HG02588 (cell line): ENCODE data around the gene EPN1.

ENCODE experiments used
- ATAC-seq: cut with Tn5 transposase; IDR thresholded peaks from one replicate; pipeline ENCODE4 v1.9.1; 2021; ENCODE audit warnings: mild to moderate bottlenecking, moderate library complexity; ENCODE audit not compliant: unreplicated experiment

EPN1 gene

GRCh38 chr19:55692681-55693081 lies 17.7 kb downstream of the EPN1 start:
- ATAC-seq, result no peak

GRCh38 chr19:55693336-55693974 lies 18.4 kb downstream of the EPN1 start:
- ATAC-seq, result no peak

- ATAC-seq, result no peak
These were observed 19.2 kb downstream of the EPN1 start for GRCh38 chr19:55694241-55694655.

GRCh38 chr19:55694656-55695491 lies 19.8 kb downstream of the EPN1 start:
- ATAC-seq, result no peak

- ATAC-seq, result no peak
These were observed 20.7 kb downstream of the EPN1 start for GRCh38 chr19:55695511-55696290.

- ATAC-seq, result no peak
These were observed 21.5 kb downstream of the EPN1 start for GRCh38 chr19:55696301-55697068.

- no peak for ATAC-seq
These were observed 22.0 kb downstream of the EPN1 start for GRCh38 chr19:55697069-55697440.

GRCh38 chr19:55697698-55698097 lies 22.7 kb downstream of the EPN1 start:
- no peak for ATAC-seq

GRCh38 chr19:55698256-55698655 lies 23.2 kb downstream of the EPN1 start:
- ATAC-seq, result no peak

- ATAC-seq, result no peak
These were observed 24.2 kb downstream of the EPN1 start for GRCh38 chr19:55699221-55699620.

- ATAC-seq, result no peak
These were observed 25.8 kb downstream of the EPN1 start for GRCh38 chr19:55700813-55701212.

GRCh38 chr19:55702131-55702627 lies 27.2 kb downstream of the EPN1 start:
- ATAC-seq, result no peak

GRCh38 chr19:55703790-55704215 lies 28.8 kb downstream of the EPN1 start:
- no peak for ATAC-seq

GRCh38 chr19:55704494-55705245 lies 29.6 kb downstream of the EPN1 start:
- ATAC-seq, result no peak

GRCh38 chr19:55705972-55706371 lies 30.9 kb downstream of the EPN1 start:
- no peak for ATAC-seq

GRCh38 chr19:55711719-55712118 lies 36.7 kb downstream of the EPN1 start:
- no peak for ATAC-seq

GRCh38 chr19:55712804-55713631 lies 38.0 kb downstream of the EPN1 start:
- no peak for ATAC-seq

GRCh38 chr19:55716531-55716930 lies 41.5 kb downstream of the EPN1 start:
- no peak for ATAC-seq

GRCh38 chr19:55717251-55717650 lies 42.2 kb downstream of the EPN1 start:
- no peak for ATAC-seq
